Stimulated activated CD8-positive, alpha-beta memory T cell treated with anti-CD3 and anti-CD28 coated beads, Interleukin-12 subunit alpha, Interleukin-12 subunit beta, amount 100 ng/mL, for 1 hour (primary cell): ENCODE data around the gene NDUFA11.
"Not testable (repeated sequence)": the region's sequence is repeated elsewhere in the genome, so short reads cannot be mapped to it uniquely, and the experiment has no call there.

ENCODE experiments used
- DNase-seq: peaks from one replicate; pipeline ENCODE4 v3.0.0-alpha.2; 2020; ENCODE audit warnings: low read depth

The NDUFA11 gene

GRCh38 chr19:5857203-5858081 lies 46.1 kb downstream of the NDUFA11 start:
- no peak for DNase-seq

DNA sequence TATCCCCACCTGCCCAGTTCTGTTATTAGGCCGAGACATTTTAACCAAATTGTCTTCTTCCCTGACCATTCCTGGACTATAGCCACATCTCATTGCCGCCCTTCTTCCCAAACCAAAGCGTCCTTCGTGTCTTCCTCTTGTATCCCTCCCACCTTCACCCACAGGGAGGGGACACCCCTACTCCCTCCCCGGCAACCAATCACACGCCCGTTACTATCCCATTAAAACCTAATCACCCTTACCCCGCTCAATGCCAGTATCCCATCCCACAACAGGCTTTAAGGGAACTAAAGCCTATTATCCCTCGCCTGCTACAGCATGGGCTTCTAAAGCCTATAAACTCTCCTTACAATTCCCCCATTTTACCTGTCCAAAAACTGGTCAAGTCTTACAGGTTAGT lies 48.4 kb downstream of the NDUFA11 start:
- not testable (repeated sequence) for DNase-seq

GRCh38 chr19:5854121-5854520 lies 49.5 kb downstream of the NDUFA11 start:
- not testable (repeated sequence) for DNase-seq

DNA sequence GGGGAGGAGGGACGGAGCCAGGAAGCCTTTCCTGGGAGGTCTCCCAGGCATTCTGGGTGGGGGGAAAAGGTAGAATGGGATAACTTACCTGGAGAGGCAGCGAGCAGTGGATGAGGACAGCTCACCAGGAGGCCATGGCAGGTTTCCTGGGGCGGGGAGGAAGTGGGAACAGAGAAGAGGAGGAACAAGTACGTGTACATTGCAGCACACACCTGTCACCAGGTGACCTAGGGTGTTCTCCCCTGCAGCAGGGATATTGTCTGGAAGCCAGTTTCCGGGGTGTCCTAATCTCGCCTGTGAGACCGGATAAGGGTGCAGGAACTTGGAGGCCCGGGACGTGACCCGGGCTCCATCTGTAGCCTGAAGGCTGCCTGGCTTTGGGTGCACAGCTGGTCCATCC lies 52.3 kb downstream of the NDUFA11 start, which contains the start of gene FUT3:
Gene FUT3 (minus strand): TSS at position 148 of the 400 bp plus-strand sequence.
- DNase-seq: no peak

DNA sequence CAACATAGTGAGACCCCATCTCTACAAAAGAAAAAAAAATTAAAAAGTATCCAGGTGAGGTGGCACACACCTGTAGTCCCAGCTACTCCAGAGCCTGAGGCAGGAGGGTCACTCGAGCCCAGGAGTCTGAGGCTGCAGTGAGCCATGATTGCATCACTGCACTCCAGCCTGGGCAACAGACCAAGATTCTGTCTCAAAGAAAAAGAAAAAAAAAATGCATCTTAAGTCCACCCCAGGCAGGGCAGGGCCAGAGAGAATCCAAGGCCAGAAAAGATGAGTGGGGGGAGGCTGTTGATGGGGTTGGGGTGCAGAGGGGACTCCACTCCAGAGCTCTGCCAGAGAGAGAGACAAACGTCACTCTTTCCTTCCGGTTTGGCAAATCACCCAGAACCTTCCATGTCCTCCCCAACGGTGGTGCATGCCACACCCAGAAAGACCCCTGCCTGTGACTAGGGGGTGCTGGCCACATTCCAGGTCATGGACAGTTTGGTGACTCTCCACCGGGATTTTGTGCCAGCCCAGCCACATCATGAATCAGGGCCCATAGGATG lies 52.8 kb downstream of the NDUFA11 start:
- no peak for DNase-seq

DNA sequence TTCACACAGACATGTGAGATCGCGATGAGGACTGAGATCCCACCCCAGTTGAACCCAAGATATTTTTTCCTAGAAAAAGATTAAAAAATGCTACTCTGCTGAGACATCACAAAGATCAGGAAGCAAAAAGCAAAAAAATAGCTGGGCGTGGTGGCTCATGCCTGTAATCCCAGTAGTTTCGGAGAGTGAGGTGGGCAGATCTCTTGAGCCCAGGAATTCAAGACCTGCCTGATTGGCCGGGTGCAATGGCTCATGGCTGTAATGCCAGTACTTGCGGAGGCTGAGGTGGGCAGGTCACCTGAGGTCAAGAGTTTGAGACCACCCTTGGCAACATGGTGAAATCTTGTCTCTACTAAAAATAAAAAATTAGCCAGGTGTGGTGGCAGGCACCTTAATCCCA lies 53.4 kb downstream of the NDUFA11 start:
- DNase-seq: no peak

- DNase-seq: not testable (repeated sequence)
Observed at GRCh38 chr19:5848621-5849020, 55.0 kb downstream of the NDUFA11 start.

GRCh38 chr19:5847846-5848245 lies 55.7 kb downstream of the NDUFA11 start:
- DNase-seq: not testable (repeated sequence)
